ENCODE results near the gene ADAP1.

DNA sequence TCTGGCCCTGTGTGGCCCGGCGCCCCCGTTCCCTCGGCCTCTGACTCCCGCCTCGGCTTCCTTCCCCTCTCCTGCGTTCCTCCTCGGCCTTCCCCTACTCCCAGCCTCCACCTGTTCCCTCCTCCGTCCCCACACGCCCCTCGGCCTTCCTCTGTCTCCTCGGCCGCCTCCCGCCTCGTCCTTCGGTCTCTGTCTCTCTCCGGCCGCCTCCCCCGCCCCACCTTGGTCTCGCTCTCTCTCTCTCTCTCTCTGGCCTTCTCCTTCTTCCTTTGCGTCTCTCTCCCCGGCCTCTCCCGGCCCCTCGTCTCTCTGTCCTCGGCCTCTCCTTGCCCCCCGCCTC is 77.5 kb downstream of the ADAP1 start:
- TF ChIP-seq, protein P1, sequence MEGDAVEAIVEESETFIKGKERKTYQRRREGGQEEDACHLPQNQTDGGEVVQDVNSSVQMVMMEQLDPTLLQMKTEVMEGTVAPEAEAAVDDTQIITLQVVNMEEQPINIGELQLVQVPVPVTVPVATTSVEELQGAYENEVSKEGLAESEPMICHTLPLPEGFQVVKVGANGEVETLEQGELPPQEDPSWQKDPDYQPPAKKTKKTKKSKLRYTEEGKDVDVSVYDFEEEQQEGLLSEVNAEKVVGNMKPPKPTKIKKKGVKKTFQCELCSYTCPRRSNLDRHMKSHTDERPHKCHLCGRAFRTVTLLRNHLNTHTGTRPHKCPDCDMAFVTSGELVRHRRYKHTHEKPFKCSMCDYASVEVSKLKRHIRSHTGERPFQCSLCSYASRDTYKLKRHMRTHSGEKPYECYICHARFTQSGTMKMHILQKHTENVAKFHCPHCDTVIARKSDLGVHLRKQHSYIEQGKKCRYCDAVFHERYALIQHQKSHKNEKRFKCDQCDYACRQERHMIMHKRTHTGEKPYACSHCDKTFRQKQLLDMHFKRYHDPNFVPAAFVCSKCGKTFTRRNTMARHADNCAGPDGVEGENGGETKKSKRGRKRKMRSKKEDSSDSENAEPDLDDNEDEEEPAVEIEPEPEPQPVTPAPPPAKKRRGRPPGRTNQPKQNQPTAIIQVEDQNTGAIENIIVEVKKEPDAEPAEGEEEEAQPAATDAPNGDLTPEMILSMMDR (IDR thresholded peaks at IDR 0.05): no peak
- TF ChIP-seq POLR2AphosphoS5 (IDR thresholded peaks at IDR 0.05): no peak
